Measurements from ENCODE around the gene CNTFR.

Gene CNTFR

DNA sequence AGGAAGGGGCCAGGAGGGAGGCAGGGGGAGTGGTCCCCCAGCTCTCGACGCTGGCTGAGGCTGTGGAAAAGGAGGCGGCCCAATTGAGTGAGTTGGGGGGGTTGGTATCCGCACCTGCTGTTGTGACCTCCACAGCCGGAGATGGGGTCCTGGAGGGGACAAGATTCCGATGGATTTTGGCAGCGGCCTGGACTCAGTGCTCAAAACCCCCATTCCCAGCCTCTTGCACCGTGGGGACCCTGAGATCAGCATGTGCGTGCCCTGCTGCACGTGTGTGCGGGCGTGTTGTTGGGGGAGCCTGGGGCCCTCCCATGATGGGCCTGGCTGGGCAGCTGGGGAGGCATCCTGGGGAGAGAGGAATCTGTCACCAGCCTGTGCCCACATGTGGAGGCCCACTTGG lies 15.0 kb downstream of the CNTFR start:
- H3K4me1 ChIP-seq (ENCODE audit: control insufficient read depth in 1 of 2, insufficient read depth in 1 of 2, low read depth in 1 of 2, low read length in 1 of 2), result no peaks in the 10 kb centered on the region
- H3K27ac ChIP-seq, result no peak overlapping the region
- no peak overlapping the region for H3K4me3 ChIP-seq (ENCODE audit: low read depth in 1 of 2, low read length in 1 of 2)
- peaks cover 73% of the 10 kb centered on the region for H3K27me3 ChIP-seq
- no peaks in the 10 kb centered on the region for H3K9me3 ChIP-seq
- TF ChIP-seq, protein P1, sequence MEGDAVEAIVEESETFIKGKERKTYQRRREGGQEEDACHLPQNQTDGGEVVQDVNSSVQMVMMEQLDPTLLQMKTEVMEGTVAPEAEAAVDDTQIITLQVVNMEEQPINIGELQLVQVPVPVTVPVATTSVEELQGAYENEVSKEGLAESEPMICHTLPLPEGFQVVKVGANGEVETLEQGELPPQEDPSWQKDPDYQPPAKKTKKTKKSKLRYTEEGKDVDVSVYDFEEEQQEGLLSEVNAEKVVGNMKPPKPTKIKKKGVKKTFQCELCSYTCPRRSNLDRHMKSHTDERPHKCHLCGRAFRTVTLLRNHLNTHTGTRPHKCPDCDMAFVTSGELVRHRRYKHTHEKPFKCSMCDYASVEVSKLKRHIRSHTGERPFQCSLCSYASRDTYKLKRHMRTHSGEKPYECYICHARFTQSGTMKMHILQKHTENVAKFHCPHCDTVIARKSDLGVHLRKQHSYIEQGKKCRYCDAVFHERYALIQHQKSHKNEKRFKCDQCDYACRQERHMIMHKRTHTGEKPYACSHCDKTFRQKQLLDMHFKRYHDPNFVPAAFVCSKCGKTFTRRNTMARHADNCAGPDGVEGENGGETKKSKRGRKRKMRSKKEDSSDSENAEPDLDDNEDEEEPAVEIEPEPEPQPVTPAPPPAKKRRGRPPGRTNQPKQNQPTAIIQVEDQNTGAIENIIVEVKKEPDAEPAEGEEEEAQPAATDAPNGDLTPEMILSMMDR (IDR thresholded peaks at IDR 0.05), result no peak
- no peaks in the 10 kb centered on the region for H3K36me3 ChIP-seq

DNA sequence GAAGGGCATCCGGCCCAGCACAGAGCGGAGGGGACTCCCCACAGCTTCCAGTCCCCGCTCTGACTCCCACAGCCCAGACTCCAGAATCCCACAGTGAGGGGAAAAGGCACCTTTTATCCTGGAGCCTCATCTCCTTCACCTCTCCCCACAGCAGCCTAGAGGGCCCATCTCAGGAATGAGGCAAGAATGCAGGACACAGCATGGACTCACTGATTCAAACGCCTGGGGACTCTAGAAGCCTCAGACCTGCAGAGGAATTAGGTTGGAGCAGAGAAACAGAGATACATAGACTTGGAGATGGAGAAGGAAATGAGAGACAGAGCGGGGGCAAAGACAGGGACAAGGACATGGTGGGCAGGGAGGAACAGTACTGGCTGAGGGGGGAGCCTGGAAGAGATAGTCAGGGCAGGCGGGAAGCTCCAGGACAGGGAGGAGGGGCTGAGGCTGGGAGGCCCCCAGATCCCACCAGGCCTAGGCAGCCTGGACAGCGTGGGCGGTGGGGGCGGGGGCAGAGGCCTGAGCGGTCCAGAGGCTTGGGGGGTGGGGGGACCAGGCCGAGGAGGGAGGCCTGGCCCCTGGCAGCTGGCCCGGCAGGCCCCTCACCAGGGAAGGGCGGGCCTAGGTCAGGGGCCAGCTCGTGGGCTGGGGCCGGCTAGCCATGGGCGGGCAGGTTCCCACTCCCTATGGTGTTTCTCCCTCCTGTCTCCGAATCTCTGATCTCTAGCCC lies 15.8 kb downstream of the CNTFR start:
- no peaks in the 10 kb centered on the region for H3K4me1 ChIP-seq (ENCODE audit: control insufficient read depth in 1 of 2, insufficient read depth in 1 of 2, low read depth in 1 of 2, low read length in 1 of 2)
- no peak overlapping the region for H3K27ac ChIP-seq
- H3K36me3 ChIP-seq, result no peaks in the 10 kb centered on the region
- no peaks in the 10 kb centered on the region for H3K9me3 ChIP-seq
- peaks cover 73% of the 10 kb centered on the region for H3K27me3 ChIP-seq
- TF ChIP-seq, protein P1 (IDR thresholded peaks at IDR 0.05), result no peak
- no peak overlapping the region for H3K4me3 ChIP-seq (ENCODE audit: low read depth in 1 of 2, low read length in 1 of 2)

DNA sequence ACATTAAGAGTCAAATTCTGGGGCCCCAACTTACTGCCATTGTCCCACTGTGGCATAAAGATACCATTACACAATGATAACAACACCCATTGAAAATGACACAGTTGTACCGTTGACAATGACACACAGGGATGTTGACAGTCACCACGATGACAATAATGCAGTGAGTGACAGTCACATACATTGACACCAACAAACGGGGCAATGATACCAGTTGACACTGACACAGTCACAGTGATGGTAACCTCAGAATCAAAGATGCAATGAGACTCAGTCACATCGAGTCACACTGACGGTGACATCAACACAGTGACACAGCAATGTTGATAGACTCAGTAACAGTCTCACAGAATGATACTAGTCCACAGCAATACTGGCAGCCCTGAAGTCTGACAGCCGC lies 16.9 kb downstream of the CNTFR start:
- Histone ChIP-seq H3K9me3 (no peaks in the 10 kb centered on the region), H3K27ac (no peak overlapping the region), H3K4me1 (ENCODE audit: control insufficient read depth in 1 of 2, insufficient read depth in 1 of 2, low read depth in 1 of 2, low read length in 1 of 2) (no peaks in the 10 kb centered on the region), H3K36me3 (no peaks in the 10 kb centered on the region), H3K27me3 (peaks cover 73% of the 10 kb centered on the region), H3K4me3 (ENCODE audit: low read depth in 1 of 2, low read length in 1 of 2) (no peak overlapping the region)
- TF ChIP-seq, protein P1 (IDR thresholded peaks at IDR 0.05), result no peak

DNA sequence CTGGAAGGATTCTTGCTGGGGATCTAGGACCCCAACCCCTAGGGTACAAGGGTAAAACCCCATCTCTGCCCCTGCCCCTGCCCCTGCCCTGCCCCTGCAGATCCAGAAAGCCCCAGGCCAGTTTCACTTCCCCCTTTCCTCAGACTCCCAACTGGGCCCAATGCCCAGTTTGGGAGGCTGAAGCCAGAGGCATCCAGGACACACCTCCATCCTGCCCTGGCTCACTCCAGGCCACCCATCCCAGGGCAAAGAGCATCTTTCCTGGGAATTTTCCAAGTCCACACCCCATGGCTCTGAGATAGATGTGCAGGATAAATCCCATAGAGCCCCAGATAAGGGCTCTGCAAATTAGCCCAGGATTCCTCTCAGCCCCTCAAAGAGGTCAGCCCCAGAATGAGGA lies 17.4 kb downstream of the CNTFR start:
- TF ChIP-seq, protein P1 (IDR thresholded peaks at IDR 0.05), result no peak
- Histone ChIP-seq H3K9me3 (no peaks in the 10 kb centered on the region), H3K27ac (no peak overlapping the region), H3K4me3 (ENCODE audit: low read depth in 1 of 2, low read length in 1 of 2) (no peak overlapping the region), H3K36me3 (no peaks in the 10 kb centered on the region), H3K4me1 (ENCODE audit: control insufficient read depth in 1 of 2, insufficient read depth in 1 of 2, low read depth in 1 of 2, low read length in 1 of 2) (no peaks in the 10 kb centered on the region), H3K27me3 (peaks cover 73% of the 10 kb centered on the region)

DNA sequence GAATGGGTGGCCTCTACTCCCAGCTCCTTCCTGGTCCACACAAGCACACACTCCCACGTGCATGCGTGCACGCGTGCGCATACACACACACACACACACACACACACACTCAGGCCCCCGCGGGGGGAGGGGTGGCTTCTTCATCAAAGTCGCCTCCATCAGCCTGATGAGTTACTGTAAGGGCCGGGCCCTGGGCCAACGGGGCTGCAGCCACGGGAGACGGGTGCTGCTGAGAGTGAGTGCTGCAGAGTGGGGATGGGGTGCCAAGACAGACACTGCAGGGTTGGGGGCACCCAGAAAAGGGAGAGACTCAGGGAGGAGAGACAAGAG lies 18.1 kb downstream of the CNTFR start:
- H3K4me3 ChIP-seq (ENCODE audit: low read depth in 1 of 2, low read length in 1 of 2), result no peak overlapping the region
- H3K9me3 ChIP-seq, result no peaks in the 10 kb centered on the region
- H3K4me1 ChIP-seq (ENCODE audit: control insufficient read depth in 1 of 2, insufficient read depth in 1 of 2, low read depth in 1 of 2, low read length in 1 of 2), result no peaks in the 10 kb centered on the region
- TF ChIP-seq, protein P1 (IDR thresholded peaks at IDR 0.05), result no peak
- H3K27ac ChIP-seq, result no peak overlapping the region
- no peaks in the 10 kb centered on the region for H3K36me3 ChIP-seq
- peaks cover 73% of the 10 kb centered on the region for H3K27me3 ChIP-seq

All from neutrophil (primary cell).